ENCODE data around the gene CSGALNACT2. TPM values are rescaled to one million over a fixed set of nuclear protein-coding genes. Genes with fewer than 3 reads are reported as not detected.

Gene CSGALNACT2
- total RNA-seq, 2 experiments from 2014 or later, result 13.2 to 33.6 TPM

GRCh38 chr10:43110338-43111071 is 27.7 kb upstream of the CSGALNACT2 start:
- no peak overlapping the region for H2AFZ ChIP-seq (ENCODE audit: low read length)
- POLR2A ChIA-PET, result interaction anchor here (0.6 to 1.0 kb wide), 2 partner anchors 11 to 160 kb away, joined by 4 to 5 read pairs; no protein-coding TSS in a partner anchor

GRCh38 chr10:43111101-43111500 is 27.1 kb upstream of the CSGALNACT2 start:
- peaks cover 4% of the 10 kb centered on the region for H3K4me1 ChIP-seq (ENCODE audit: insufficient read depth, low read length, poor library complexity, severe bottlenecking)
- TF ChIP-seq CTCF (conservative IDR thresholded peaks at IDR 0.05; ENCODE audit: low read length) (no peak), EZH2phosphoT487 (IDR thresholded peaks at IDR 0.05; ENCODE audit: borderline replicate concordance, low read depth, low read length) (no peak)
- intact Hi-C loops (cut with micrococcal nuclease; ENCODE audit: unreplicated experiment), result no loop called here
- no peak overlapping the region for H3K4me3 ChIP-seq (ENCODE audit: low read depth, low read length, poor library complexity, severe bottlenecking)
- no peaks in the 10 kb centered on the region for H3K36me3 ChIP-seq (ENCODE audit: insufficient read depth, low read length)
- BruUV-seq (replicated peaks), result no TSS peak
- no peak for DNase-seq (ENCODE audit: low spot score)
- H3K4me2 ChIP-seq (ENCODE audit: low read length), result no peak overlapping the region
- no peak overlapping the region for H2AFZ ChIP-seq (ENCODE audit: low read length)
- ChIA-PET POLR2A (interaction anchor here (1.0 kb wide), 1 partner anchor 11 kb away, joined by 5 read pairs; no protein-coding TSS in a partner anchor), CTCF (ENCODE audit: unreplicated experiment) (no interaction called here)
- no peaks in the 10 kb centered on the region for H3K79me2 ChIP-seq (ENCODE audit: insufficient read depth, low read depth, low read length)
- no peaks in the 10 kb centered on the region for H3K9me2 ChIP-seq (ENCODE audit: insufficient read depth, low read length)
- no peak overlapping the region for H3K27ac ChIP-seq (ENCODE audit: low read depth, low read length, poor library complexity, severe bottlenecking)
- no peaks in the 10 kb centered on the region for H3K9me3 ChIP-seq (ENCODE audit: low read length)
- H4K20me1 ChIP-seq (ENCODE audit: insufficient read depth, low read length), result no peaks in the 10 kb centered on the region

More at GRCh38 chr10:43110338-43111071, 27.7 kb upstream of the CSGALNACT2 start:
- Histone ChIP-seq H4K20me1 (ENCODE audit: insufficient read depth, low read length) (no peaks in the 10 kb centered on the region), H3K4me1 (ENCODE audit: insufficient read depth, low read length, poor library complexity, severe bottlenecking) (peaks cover 10% of the 10 kb centered on the region), H3K4me2 (ENCODE audit: low read length) (no peak overlapping the region), H3K4me3 (ENCODE audit: low read depth, low read length, poor library complexity, severe bottlenecking) (no peak overlapping the region), H3K36me3 (ENCODE audit: insufficient read depth, low read length) (no peaks in the 10 kb centered on the region), H3K9me3 (ENCODE audit: low read length) (no peaks in the 10 kb centered on the region), H3K79me2 (ENCODE audit: insufficient read depth, low read depth, low read length) (no peaks in the 10 kb centered on the region), H3K27ac (ENCODE audit: low read depth, low read length, poor library complexity, severe bottlenecking) (no peak overlapping the region), H3K9me2 (ENCODE audit: insufficient read depth, low read length) (no peaks in the 10 kb centered on the region)
- TF ChIP-seq CTCF (conservative IDR thresholded peaks at IDR 0.05; ENCODE audit: low read length) (no peak), EZH2phosphoT487 (IDR thresholded peaks at IDR 0.05; ENCODE audit: borderline replicate concordance, low read depth, low read length) (no peak)
- intact Hi-C loops (cut with micrococcal nuclease; ENCODE audit: unreplicated experiment), result no loop called here
- BruUV-seq (replicated peaks), result no TSS peak
- no peak for DNase-seq (ENCODE audit: low spot score)
- CTCF ChIA-PET (ENCODE audit: unreplicated experiment), result interaction anchor here (0.6 kb wide), 1 partner anchor 11 kb away, joined by 21 read pairs; no protein-coding TSS in a partner anchor
